Body of pancreas (tissue), 4 donors: ENCODE data around the gene PITPNC1. TPM values are rescaled to one million over a fixed set of nuclear protein-coding genes. Genes with fewer than 3 reads are reported as not detected.

Source experiments
- ATAC-seq: fragments of 150-250 bp; one replicate; pipeline ENCODE4 v1.9.1; 2016
- DNase-seq, 4 donors: peaks; one replicate each; pipeline ENCODE4 v3.0.0-alpha.2; 2019
- H3K27ac ChIP-seq, 4 donors: fragments of 200-600 bp; sonication (generic); 1 replicate in 3 of 4; 2 replicates in 1 of 4; pipeline versions ENCODE4 v1.5.1 to v1.6.1; 2016 to 2019; ENCODE audit warnings: mild to moderate bottlenecking in 1 of 4, mixed read lengths in 1 of 4, moderate library complexity in 1 of 4
- H3K27me3 ChIP-seq, 2 donors: fragments of 200-600 bp; sonication (generic); one replicate each; pipeline ENCODE4 v1.6.0; 2016; ENCODE audit warnings: mild to moderate bottlenecking in 1 of 2
- H3K36me3 ChIP-seq, 2 donors: fragments of 200-600 bp; sonication (generic); replicated peaks in 1 of 2; 2 replicates each; pipeline ENCODE4 v1.5.1; 2016; ENCODE audit warnings: low read depth in 2 of 2; ENCODE audit not compliant: insufficient read depth in 1 of 2
- H3K4me1 ChIP-seq: fragments of 200-600 bp; sonication (generic); one replicate; pipeline ENCODE4 v1.6.0; 2016
- H3K4me3 ChIP-seq, 2 donors: fragments of 200-600 bp; sonication (generic); 1 replicate in 1 of 2; 2 replicates in 1 of 2; pipeline ENCODE4 v1.5.1; 2016 to 2019
- H3K9me3 ChIP-seq, 3 donors: fragments of 200-600 bp; sonication (generic); 1 replicate in 2 of 3; 2 replicates in 1 of 3; pipeline ENCODE4 v1.5.1; 2016
- POLR2A ChIP-seq, 3 donors: fragments of 450-650 bp; IDR thresholded peaks; one replicate each; pipeline ENCODE4 v1.6.1; 2016; ENCODE audit warnings: antibody characterized with exemption in 3 of 3, mild to moderate bottlenecking in 2 of 3
- WGBS, 2 donors: methylation state at CpG; one replicate each; pipeline ENCODE4 v1.1.5; 2017; 5-methylcytosine and 5-hydroxymethylcytosine counted together
- intact Hi-C: fragments of 100-400 bp; cut with DNase I; formaldehyde crosslinking; loops from one replicate; pipeline ENCODE4 v1.15.1; 2023
- total RNA-seq, 2 donors: library from RNA; depleted of rRNA; stranded (reverse); fragments of >200 nt; gene quantifications; one replicate each; pipeline ENCODE4 v1.1.0, GENCODE V29; 2016
- TF ChIP-seq, protein P1 (sequence below), 7 experiments: fragments of 450-650 bp in 4 of 7; fragments of 200-600 bp in 3 of 7; sonication (generic) in 3 of 7; IDR thresholded peaks; one replicate each; pipeline ENCODE4 v1.5.1; 2016 to 2019; ENCODE audit warnings: antibody characterized with exemption in 7 of 7

PITPNC1 gene
- total RNA-seq, 2 donors from 2014 or later, result 11.9 to 17.5 TPM

DNA sequence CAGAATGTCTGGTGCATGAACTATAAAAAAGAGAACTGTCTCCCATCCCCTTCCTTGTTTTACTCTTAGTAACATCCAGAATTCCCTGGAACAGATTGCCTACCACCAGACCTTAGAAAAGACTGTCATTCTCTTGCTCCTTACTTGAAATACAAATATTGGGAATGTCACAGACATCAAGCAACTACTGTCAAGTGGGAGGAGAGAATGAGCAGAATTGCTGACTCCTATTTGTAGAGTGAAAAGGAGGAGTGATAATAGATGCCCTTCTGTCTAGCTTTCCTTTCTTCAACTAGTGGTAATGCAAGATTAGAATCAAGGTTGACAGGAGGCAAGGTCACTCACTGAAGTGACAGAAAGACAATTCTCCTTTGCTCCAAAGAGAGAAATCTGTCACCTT lies 316.7 kb downstream of the PITPNC1 start:
- ATAC-seq (no peak), DNase-seq (no peak)
- TF ChIP-seq, protein P1, sequence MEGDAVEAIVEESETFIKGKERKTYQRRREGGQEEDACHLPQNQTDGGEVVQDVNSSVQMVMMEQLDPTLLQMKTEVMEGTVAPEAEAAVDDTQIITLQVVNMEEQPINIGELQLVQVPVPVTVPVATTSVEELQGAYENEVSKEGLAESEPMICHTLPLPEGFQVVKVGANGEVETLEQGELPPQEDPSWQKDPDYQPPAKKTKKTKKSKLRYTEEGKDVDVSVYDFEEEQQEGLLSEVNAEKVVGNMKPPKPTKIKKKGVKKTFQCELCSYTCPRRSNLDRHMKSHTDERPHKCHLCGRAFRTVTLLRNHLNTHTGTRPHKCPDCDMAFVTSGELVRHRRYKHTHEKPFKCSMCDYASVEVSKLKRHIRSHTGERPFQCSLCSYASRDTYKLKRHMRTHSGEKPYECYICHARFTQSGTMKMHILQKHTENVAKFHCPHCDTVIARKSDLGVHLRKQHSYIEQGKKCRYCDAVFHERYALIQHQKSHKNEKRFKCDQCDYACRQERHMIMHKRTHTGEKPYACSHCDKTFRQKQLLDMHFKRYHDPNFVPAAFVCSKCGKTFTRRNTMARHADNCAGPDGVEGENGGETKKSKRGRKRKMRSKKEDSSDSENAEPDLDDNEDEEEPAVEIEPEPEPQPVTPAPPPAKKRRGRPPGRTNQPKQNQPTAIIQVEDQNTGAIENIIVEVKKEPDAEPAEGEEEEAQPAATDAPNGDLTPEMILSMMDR (IDR thresholded peaks at IDR 0.05), result no peak
- no peak for TF ChIP-seq POLR2A (IDR thresholded peaks at IDR 0.05)
- Histone ChIP-seq H3K4me1 (peaks cover 8% of the 10 kb centered on the region), H3K36me3 (no peaks in the 10 kb centered on the region), H3K27ac (no peak overlapping the region), H3K4me3 (no peak overlapping the region), H3K9me3 (no peaks in the 10 kb centered on the region), H3K27me3 (no peaks in the 10 kb centered on the region)
- intact Hi-C loops, result loop anchor here (10.0 kb wide), 1 partner anchor 319 kb away; the partner anchor contains the start of gene PITPNC1

DNA sequence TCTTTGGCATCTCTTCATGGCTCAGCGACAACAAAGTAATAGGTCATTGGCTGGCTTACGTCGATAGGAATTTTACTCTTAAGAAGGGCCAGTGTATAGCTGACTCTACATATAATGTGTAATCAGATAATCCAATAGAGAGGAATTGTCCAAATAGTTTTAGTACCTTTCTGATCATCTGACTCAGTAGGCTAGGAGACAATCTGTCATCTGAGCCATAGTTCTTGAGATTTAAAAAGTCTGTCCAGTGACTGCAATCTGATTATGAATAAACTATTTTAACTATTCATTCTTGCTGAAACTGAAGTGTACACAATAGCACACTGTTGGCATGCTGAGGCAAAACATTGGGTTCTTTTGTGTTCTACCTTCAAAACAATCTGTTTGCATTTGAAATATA lies 319.3 kb downstream of the PITPNC1 start:
- no peak for ATAC-seq
- intact Hi-C loops, result loop anchor here (10.0 kb wide), 1 partner anchor 322 kb away; the partner anchor contains the start of gene PITPNC1
- DNase-seq, result no peak

GRCh38 chr17:67696853-67697498 lies 319.9 kb downstream of the PITPNC1 start:
- Histone ChIP-seq H3K27me3 (no peaks in the 10 kb centered on the region), H3K36me3 (no peaks in the 10 kb centered on the region), H3K4me3 (no peak overlapping the region), H3K27ac (no peak overlapping the region), H3K9me3 (no peaks in the 10 kb centered on the region), H3K4me1 (peaks cover 5% of the 10 kb centered on the region)
- intact Hi-C loops, result loop anchor here (10.0 kb wide), 1 partner anchor 322 kb away; the partner anchor contains the start of gene PITPNC1
- no peak for DNase-seq
- ATAC-seq, result no peak
- TF ChIP-seq, protein P1 (IDR thresholded peaks at IDR 0.05), result no peak
- 54 to 80% methylated on average over 4 of the region's 4 CpGs for WGBS, 2 donors

More for the DNA sequence above, 319.3 kb downstream of the PITPNC1 start:
- no peak overlapping the region for H3K4me3 ChIP-seq
- no peak overlapping the region for H3K27ac ChIP-seq
- peaks cover 5% of the 10 kb centered on the region for H3K4me1 ChIP-seq
- H3K9me3 ChIP-seq, result no peaks in the 10 kb centered on the region
- TF ChIP-seq, protein P1 (IDR thresholded peaks at IDR 0.05), result no peak
- TF ChIP-seq POLR2A (IDR thresholded peaks at IDR 0.05), result no peak
- WGBS, 2 donors, result 45 to 62% methylated on average over 3 of the region's 3 CpGs
- H3K36me3 ChIP-seq, result no peaks in the 10 kb centered on the region
- no peaks in the 10 kb centered on the region for H3K27me3 ChIP-seq

DNA sequence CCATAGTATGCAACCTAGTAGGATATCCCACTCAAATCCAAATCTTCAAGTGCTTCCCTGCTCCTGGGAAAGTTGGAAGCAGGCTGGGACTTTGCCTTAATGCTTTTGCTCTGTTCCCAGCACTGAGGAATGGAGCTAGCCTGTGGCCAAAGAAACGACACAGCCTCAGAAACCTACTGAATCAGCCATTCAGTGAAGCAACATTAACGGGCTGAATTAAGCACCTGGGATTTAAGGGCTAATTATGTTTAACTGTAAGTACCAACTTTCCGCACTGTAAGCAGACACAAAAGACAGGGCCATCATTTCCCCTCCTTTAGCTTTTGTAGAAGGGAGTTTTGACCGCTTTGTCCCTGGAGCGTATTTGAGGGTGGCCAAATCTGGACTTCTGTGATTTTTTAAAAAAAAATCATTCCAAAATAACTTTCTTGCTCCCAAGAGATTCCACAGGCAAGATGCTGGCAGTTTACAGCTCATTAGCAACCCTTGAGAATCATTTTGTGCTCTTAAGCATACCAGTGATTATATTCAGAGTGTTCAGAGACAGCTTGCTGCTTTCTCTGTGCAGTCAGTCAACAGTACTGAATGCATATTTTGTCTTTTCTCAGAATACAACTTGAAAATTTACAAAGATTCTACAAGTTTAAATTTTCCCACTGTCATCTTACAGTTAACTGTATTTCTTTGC lies 323.1 kb downstream of the PITPNC1 start:
- DNase-seq, result no peak
- Histone ChIP-seq H3K36me3 (no peaks in the 10 kb centered on the region), H3K9me3 (no peaks in the 10 kb centered on the region), H3K4me3 (no peak overlapping the region), H3K27ac (no peak overlapping the region), H3K27me3 (no peaks in the 10 kb centered on the region), H3K4me1 (peaks cover 5% of the 10 kb centered on the region)
- no peak for ATAC-seq
- TF ChIP-seq, protein P1 (IDR thresholded peaks at IDR 0.05), result no peak
- TF ChIP-seq POLR2A (IDR thresholded peaks at IDR 0.05), result no peak
- intact Hi-C loops, result no loop called here
- WGBS, 2 donors, result 67 to 70% methylated on average over 4 to 5 of the region's 5 CpGs
